Measurements from ENCODE around the gene KRT75.

KRT75 gene

DNA sequence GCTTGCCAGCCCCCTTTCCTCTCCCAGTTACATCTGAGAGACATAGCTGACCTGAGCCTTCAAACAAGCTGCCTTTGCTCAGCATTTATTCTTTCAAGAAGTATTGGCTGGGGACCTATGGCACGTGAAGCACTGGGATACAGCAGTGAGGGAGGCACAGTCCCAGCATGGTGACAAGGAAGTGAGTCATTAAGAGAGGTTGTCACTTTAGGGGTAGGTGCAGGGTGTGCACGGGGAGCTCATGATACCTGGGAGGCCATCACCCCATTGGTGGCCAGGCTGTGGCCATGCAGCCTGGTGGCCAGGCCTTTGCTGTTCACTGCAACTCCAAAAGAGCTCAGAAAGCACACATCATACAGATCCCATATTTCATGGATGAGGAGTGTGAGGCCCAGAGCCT lies 5.7 kb upstream of the KRT75 start:
- DNase-seq, result no peak

DNA sequence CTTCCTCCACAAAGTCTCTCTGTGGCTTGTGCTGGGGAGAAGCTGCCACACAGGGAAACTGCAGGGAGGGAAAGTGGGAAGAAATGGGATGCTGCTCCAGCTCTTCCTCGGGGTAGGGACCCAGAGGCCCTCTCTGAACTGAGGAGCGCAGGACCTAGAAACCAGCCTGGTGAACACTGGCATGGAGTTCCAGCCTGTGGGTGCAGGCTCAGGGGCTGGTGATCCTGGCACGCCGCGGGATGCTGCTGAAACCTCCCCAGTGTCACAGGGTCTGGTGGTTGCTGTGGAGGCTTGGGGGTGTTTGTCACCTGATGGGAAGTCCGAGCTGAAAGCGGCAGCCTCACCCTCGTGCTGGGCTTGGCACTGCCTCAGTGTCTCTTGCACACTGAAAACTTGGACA lies 5.2 kb upstream of the KRT75 start:
- DNase-seq, result no peak

- no peak for DNase-seq
These were observed 4.4 kb upstream of the KRT75 start for GRCh38 chr12:52438305-52439301.

DNA sequence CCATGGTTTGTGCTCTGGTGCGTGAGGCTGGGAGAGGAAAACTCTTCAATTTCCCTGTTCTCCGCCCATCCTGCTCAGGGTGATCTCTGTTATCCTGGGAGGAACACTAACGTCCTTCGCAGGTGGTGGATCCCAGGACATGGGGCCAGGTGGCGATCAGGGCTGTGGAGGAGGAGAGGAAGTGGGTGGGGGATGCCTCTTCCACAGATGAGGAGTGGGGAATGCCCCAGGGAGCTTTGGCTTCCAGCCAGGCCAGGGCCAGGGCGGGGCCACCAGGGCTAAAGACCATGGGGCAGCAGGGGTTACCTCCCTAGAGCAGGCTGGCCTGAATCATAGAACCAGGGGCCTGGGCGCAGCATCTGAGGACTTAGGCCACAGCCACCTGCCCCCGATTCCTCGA lies 3.3 kb upstream of the KRT75 start:
- DNase-seq, result no peak

- no peak for DNase-seq
These were observed 2.8 kb upstream of the KRT75 start for GRCh38 chr12:52436828-52437474.

- DNase-seq, result no peak
These were observed 2.0 kb upstream of the KRT75 start for GRCh38 chr12:52436000-52436827.

DNA sequence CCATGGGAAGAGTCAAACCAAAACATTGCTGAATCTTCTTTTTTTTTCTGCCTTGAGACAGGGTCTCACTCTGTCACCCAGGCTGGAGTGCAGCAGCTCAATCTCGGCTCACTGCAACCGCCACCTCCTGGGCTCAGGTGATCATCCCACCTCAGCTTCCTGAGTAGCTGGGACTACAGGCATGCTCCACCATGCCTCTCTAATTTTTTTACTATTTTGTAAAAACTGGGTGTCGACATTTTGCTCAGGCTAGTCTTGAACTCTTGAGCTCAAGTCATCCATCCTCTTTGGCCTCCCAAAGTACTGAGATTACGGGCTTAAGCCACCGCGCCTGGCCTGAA lies 1.5 kb upstream of the KRT75 start:
- DNase-seq, result no peak

DNA sequence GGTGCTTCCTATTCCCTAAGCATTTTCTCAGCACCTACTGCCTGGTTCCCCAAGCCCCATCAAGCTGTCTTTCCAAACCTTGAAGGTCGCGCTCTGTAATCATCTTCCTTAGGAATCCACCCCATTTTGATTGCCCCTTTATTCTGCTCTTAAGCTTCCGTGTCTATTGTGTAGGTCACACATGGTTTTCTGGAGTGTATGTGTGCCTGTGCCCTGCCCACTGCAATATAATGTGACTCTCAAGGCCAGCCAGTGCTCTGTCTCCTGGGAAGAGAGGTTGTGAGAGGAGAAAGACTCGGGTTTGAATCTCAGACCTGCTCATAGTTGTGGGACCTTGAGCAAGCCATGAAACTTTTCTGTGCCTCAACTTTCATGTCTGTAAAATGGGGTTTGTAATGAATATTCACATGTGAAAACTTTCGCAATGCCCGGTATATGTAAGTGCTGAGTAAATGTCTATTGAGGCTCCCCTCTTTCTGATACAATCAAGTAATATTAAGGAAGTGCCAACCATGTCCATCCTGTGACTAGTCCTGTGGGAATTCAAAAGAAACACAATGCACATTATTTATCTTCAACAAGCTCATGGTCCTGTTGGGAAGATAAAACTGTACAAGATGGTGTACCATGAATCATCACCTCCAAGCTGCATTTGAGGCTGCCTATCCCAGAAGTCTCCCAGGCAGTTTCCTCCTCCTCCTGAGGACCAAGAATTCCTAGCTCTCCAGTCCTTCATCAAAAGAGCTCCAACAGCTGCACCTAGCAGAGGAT lies 774 bp upstream of the KRT75 start:
- DNase-seq, result no peak

- DNase-seq, result no peak
These were observed 580 bp downstream of the KRT75 start for GRCh38 chr12:52433501-52434080.

DNA sequence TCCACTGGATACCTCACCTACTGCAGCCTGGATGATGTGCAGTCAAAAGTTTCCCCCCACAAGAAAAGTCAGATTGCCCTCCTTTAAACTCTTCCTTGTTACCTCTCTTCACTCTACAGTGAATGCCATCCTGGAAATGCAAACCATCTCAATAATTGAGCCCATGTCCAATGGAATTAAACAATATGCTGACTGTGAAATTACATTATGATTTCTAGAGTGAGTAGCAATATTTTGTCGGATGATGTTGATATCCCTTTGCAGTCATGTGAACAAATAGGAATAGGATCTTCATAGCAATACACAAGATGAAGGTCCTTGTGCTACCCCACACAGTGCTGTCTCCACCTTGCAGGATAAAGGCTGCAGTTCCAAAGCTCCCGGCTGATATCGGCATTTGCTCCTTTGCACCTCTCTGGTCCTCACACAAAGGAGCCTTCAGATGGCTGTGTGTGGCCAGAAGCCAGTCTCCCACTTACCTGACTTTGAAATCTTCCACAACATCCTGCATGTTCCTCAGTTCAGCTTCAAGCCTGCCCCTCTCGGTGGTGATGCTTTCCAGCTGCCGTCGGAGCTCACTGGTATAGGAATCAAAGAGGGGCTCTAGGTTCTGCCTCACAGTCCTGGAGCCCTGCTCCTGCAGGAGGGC lies 1.5 kb downstream of the KRT75 start:
- DNase-seq, result no peak

GRCh38 chr12:52428121-52428520 lies 6.0 kb downstream of the KRT75 start:
- DNase-seq, result no peak

DNA sequence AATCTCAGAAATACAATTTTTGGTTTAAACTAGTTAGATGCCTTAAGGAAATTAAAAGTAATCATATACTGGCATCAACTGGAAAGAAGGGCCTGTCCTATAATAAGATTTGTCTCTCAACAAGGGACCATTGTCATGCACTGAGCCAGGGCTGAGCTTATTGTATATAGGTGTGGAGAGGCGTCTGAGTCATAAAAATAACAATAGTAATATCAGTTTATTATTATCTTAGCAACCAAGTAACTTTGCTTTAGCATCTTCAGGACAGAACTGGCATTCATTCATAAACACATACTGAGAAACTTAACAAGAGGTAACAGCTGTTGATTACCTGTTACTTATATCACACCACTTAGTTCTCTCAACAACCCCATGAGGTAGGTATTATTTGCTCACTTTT lies 7.1 kb downstream of the KRT75 start:
- DNase-seq, result no peak

GRCh38 chr12:52426034-52426433 lies 8.1 kb downstream of the KRT75 start:
- DNase-seq, result no peak

GRCh38 chr12:52425466-52425865 lies 8.7 kb downstream of the KRT75 start:
- DNase-seq, result no peak

DNA sequence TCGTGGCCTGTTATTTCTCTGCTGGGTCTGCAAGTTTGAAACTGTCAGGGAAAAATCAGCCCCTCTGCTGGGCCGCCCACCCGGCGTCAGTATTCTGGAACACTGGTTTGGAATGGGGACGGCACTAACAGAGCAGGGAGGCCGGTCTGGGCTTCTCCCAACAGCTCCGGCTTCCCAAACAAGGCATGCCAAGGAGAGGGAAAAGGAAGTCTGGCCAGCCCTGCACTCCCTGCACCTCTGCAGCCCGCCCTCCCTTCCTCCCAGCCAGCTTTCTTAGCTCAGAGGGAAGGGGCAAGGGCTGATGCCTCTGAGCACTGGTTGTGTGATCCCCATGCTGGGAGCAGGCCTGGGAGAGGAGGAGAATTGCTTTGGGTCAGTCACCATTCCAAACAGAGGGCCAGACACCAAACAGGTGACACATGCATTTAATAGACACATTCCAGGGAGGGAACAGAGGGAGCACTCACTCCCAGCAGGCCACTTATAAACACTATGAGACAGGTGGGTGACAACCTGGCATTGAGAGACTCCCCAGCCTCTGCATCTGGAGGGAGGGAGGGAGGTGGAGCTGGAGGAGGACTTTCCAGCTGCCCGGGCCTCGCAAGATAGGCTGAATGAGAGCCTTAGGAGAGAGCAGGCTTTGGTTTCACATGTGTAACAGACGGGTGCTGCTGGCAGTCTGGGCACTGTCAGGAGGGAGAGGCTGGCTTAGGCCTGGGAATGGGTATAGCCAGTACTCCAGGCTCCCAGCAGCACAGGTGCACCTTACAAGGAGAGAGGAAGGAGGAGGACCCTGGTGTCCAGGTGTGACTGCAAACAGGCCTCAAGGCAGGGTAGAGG lies 10.3 kb downstream of the KRT75 start:
- peak; percentile 16 for DNase-seq

GRCh38 chr12:52423035-52423434 lies 11.1 kb downstream of the KRT75 start:
- no peak for DNase-seq

GRCh38 chr12:52419656-52420055 lies 14.5 kb downstream of the KRT75 start:
- DNase-seq, result no peak

DNA sequence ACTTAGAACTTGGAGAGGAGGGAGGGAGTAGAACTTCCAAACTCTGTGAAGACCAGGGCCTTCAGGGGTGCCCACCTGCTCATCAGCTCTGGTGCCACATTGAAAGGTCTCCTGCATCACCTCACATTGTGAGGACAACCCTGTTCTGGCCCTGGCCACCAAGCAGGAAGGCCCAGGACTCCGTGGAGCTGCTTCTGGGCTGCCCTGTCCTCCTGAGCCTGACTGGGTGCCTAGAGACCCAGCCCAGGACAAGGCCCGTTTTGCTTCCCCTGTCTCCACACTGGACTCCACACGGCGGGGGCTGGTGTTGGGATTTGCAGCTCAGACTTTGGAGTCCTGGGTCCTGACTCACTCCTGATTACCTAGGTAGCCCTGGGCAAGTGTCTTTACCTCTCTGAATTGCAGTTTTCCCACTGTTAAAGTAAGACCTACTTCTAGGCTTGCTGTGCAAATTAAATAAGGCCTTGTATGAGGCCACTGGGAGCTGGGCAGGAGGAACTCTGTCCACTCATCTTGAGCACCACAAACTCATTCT lies 15.5 kb downstream of the KRT75 start:
- no peak for DNase-seq

DNA sequence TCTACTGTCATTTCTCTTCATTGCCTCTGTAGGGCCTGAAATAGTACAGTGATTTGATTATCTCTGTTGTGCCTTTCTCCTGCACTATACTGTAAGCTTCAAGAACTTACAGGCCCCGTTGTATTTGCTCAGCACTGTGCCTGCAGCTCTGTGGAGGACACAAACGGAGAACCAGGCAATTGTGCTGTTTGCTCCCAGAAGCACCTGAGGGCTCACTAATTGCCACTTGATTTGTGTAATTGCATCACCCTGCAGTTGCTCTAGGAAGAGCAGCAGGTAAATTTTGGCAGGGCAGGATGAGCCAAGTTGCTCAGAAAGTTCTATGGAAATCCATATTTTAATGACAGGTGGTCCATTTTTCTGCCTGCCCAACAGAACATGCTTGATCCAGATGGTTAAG lies 16.4 kb downstream of the KRT75 start:
- no peak for DNase-seq

DNA sequence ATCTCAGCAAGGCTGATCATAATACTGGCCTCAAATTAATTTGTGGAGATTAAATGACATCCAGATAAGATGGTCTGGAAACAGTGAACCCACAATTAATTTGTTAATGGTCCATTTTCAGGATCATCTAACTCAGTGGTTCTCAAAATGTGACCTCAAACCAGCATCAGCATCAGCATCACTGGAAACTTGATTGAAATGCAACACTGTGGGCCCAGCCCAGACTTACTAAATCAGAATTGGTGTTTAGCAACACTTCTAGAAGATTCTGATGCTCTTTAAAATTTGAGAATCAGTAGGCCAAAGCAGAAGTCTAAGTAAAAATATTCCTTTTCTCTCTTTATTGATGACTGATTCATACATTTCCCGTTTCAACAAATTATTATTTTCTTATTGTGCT lies 17.4 kb downstream of the KRT75 start:
- DNase-seq, result no peak

All from right kidney (tissue), 1 donor.